IPS DF 4.7 (cell line): ENCODE results near the gene UCN3.
A peak's percentile ranks its signal among the peaks of the same experiment; 100 is the strongest.
"Not testable (repeated sequence)": the region's sequence is repeated elsewhere in the genome, so short reads cannot be mapped to it uniquely, and the experiment has no call there.

Experiments
- DNase-seq: peaks from one replicate; pipeline ENCODE4 v3.0.0-alpha.2; 2013; ENCODE audit warnings: low spot score; ENCODE audit errors: extremely low read depth

The UCN3 gene

GRCh38 chr10:5365928-5366327 lies 1.2 kb downstream of the UCN3 start:
- no peak for DNase-seq

DNA sequence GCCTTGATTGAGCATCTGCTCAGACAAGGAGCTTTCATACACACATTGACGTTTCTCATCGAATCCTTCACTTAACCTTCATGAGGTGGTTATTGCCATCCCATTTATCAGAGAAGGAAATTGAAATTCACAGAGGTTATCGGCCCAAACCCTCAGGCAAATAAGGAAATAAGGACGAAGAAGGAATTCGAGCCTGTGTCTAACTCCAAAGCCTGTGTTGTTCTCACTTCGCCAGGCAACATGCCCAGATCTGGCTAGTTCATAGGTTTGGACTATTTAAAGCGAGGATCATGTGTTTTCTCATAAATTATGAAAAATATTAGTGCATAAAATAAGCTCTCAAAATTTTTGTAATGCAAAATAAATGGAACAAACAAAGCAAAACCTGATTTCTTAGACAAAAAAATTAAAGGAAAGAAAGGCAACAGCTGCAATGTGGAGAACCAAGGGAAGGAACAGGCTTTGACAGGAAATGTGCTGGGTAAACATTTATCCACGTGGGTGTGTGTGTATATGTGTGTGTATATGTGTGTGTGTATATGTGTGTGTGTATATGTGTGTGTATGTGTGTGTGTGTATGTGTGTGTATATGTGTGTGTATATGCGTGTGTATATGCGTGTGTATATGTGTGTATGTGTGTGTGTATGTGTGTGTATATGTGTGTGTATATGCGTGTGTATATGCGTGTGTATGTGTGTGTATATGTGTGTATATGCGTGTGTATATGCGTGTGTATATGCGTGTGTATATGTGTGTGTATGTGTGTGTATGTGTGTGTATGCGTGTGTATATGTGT lies 4.8 kb downstream of the UCN3 start:
- no peak for DNase-seq

DNA sequence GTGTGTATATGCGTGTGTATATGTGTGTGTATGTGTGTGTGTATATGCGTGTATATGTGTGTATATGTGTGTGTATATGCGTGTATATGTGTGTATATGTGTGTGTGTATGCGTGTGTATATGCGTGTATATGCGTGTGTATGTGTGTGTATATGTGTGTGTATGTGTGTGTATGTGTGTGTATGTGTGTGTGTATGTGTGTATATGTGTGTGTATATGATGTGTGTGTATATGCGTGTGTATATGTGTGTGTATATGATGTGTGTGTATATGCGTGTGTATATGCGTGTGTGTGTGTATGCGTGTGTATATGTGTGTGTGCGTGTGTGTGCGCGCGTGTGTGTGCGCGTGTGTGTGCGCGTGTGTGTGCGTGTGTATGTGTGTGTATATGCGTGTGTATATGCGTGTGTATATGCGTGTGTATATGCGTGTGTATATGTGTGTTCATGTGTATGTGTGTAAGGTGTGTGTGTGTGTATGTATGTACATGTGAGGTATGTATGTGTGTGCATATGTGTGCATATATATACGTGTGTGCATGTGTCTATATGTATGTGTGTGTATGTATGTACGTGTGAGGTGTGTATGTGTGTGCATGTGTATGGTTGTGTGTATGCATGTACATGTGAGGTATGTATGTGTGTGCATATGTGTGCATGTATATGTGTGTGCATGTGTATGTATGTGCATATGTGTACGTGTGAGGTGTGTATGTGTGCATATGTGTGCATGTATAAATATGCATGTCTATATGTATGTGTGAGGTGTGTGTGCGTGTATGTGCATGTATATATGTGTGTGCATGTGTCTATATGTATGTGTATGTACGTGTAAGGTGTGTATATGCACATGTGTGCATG lies 6.0 kb downstream of the UCN3 start:
- no peak for DNase-seq

DNA sequence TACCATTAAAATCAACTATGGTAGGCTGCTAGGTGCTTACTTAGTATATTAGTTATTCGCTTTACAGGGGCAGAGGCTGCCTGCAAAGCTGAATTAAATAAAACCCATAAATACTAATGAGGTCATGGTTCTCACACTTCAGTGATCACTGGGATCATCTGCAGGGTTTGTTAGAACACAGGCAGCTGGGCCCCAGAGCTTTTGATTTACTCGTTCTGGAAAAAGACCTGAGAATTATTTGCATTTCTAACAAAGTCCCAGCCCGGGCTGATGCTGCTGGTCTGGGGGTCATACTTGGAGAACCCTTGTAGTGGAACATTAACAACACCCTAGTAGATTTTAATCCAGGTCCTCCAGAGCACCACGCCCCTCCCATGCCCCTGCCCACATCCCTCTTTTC lies 8.5 kb downstream of the UCN3 start:
- DNase-seq: no peak

- DNase-seq: no peak
Measured at GRCh38 chr10:5373891-5374611, 9.3 kb downstream of the UCN3 start.

GRCh38 chr10:5376450-5376849 lies 11.7 kb downstream of the UCN3 start:
- no peak for DNase-seq

DNA sequence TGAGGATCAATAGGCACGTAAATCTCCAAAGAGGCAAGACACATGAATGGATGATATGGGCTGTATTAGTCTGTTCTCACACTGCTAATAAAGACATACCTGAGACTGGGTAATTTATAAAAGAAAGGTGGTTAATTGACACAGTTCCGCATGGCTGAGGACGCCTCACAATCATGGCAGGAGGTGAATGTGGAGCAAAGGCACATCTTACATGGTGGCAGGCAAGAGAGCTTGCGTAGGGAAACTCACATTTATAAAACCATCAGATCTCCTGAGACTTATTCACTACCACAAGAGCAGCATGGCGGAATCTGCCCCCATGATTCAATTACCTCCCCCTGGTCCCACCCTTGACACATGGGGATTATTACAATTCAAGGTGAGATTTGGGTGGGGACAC lies 14.4 kb downstream of the UCN3 start:
- DNase-seq: not testable (repeated sequence)

GRCh38 chr10:5380395-5380794 lies 15.6 kb downstream of the UCN3 start:
- not testable (repeated sequence) for DNase-seq

- DNase-seq: no peak
Measured at GRCh38 chr10:5381187-5381586, 16.4 kb downstream of the UCN3 start.

DNA sequence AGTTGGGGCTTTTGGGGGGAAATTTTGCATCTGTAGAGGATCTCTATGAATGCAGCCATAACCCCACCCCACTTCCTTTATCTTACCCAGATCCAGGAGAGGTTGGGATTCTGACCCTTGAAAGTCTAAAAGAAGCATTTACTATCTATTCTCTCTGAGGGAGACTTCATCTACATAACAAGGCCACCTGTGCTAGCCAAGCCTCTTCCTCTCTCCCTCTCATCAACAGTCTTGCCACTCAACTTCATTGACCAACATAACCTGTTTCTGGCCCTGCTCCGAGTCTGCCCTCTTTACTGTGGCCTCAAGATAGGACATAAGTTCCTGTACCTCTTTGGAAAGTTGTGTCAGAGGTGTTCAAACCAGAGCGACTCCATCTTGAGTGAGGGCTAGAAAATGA lies 20.5 kb downstream of the UCN3 start:
- peak; percentile 49 for DNase-seq

GRCh38 chr10:5387169-5387568 lies 22.4 kb downstream of the UCN3 start:
- DNase-seq: no peak

GRCh38 chr10:5390607-5391205 lies 25.9 kb downstream of the UCN3 start:
- DNase-seq: no peak

DNA sequence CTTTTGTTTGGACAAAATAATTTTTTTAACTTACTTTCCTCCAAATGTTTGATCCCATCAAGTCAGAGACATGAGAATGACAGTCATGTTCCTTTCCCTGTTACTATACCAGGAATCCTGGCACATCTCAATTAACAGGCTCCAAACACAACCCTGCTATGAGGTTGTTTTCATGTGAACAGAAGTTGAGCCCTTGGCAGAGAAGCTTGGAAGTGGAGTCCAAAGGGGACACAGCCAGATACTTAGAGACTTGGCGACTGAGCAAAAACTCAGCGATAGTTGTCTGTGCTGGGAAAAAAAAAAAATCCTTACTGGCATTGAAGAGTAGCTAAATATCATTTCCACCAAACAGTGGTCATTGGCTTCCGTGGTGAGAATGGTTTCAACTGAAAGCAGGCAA lies 27.0 kb downstream of the UCN3 start:
- DNase-seq: no peak

DNA sequence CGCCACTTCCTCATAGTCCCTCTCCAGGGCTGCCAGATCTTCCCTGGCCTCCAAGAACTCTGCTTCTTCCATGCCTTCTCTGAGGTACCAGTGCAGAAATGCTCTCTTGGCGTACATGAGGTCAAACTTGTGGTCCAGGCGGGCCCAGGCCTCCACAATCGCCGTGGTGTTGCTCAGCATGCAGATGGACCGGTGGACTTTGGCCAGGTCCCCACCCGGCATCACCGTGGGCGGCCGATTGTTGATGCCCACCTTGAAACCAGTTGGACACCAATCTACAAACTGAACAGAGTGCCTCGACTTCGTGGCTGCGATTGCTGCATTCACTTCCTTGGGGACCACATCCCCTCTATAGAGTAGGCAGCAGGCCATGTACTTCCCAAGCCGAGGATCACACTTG lies 28.8 kb downstream of the UCN3 start:
- DNase-seq: no peak

- no peak for DNase-seq
Measured at GRCh38 chr10:5395168-5395567, 30.4 kb downstream of the UCN3 start.

DNA sequence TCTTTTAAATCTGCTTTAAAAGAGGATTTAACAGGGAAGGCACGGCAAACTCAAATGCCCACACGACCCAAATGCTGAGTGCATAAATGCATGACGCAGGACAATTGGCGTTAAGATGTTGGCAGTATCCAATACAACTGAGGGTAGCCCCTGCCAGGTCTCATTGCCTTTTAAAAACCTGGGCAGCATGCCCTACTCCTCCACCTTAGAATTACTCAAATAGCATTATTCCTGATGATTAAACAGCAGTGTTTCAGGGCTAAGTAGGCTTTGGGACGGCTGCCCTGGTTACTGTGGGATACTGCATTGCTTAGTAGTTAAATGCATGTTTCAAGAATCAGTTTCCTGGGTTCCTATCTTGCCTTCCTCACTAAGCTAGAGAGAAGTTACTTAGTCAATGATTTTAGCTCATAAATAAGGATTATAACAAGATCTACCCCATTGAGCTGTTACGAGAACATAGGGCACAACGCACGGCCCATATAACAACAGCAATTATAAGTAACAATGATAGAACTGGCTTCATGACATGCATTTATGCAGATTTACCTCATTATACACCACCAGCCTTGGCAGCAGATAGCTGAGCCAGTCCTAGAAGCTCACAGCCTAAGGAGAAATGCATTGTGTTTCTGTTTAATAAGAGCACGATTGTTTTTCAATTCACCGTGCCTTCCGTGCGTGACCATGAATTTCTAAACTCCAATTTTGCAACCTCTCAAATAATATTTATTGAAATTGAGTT lies 32.0 kb downstream of the UCN3 start:
- DNase-seq: no peak

DNA sequence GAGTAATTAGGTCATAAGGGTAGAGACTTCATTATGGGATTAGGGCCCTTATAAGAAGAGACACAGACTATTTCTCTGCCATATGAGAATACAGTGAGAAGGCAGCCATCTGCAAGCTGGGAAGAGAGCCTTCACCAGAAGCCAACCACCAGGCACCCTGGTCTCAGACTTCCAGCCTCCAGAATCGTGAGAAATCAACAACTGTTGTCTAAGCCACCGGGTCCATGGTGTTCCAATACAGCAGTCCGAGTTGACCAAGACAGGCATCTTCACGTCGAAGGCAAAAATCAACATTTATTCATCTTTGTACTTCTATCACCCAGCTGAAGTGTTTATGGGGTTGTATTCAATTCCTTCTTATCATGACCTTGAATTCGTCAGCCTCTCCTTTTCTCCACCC lies 34.6 kb downstream of the UCN3 start:
- no peak for DNase-seq

DNA sequence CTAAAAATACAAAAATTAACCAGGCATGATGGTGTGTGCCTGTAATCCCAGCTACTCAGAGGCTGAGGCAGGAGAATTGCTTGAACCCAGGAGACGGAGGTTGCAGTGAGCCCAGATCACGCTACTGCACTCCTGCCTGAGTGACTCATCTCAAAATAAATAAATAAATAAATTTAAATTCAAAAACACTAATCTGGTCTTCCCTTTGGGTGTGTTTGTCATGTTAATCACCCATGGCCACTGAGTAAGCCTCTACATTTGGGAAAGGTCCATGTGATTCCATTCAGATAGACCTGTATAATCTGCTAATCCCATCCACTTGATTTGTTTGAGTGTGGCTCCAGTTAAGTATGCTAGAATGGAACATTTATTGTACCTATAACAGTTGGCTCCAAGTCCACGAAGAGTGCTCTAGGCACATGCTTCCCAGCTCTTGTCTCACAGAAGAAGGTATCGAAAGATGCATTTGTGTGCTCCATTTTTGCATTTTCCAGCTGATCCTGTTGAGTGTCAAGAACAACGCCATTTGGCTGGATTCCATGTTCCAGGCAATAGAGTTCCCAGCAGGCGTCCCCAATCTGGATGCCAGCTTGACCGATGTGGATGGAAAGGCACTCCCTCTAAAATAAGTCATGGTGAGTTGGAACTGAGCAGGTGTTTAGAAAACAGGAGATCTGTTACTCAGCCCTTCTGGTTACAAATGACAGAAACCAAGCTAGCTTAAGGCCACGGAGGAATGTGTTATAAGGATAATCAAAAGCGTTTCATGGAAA lies 35.9 kb downstream of the UCN3 start:
- DNase-seq: no peak

GRCh38 chr10:5402798-5403197 lies 38.0 kb downstream of the UCN3 start:
- DNase-seq: no peak
